IPS-NIHi7 (cell line): ENCODE measurements around the gene COL18A1.

ENCODE experiments used
- DNase-seq: peaks from one replicate; pipeline ENCODE4 v3.0.0; 2012; ENCODE audit warnings: mixed read lengths; ENCODE audit errors: extremely low spot score

Gene COL18A1

DNA sequence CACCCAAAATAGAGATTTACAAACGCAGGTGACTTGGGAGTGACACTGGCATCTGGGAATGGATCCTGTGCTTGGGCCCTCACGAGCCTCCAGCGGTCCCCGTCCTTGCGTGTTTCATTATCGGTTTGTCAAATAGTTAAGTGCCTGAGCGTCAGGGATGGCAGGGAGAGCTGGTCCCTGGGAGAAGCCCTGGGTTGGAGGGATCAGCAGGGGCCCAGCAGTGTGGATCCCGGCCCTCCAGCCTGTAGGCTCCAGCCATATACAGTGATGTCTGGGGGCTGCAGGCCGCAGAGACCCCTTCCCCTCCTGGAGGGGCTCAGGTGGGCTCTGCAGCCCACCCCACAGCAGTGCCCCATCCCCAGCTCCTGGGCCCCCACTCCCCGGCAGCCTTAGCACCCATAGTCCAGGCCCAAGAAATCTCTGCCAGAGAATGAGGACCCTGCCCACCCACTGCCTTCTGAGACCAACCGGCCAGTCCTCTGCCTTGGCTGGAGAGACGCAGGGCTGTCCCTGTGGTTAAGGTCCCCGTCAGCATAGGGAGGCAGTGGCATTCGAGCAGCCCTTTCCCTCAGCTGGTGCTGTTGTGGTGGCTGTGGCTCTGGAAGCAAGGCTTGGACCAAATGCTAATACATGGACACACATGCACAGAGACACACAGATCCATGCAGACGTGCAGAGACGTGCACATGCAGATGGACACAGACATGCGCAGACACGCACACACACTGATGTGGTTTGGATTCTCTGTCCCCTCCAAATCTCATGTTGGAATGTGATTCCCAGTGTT, 139.7 kb downstream of the COL18A1 start:
- DNase-seq: no peak

DNA sequence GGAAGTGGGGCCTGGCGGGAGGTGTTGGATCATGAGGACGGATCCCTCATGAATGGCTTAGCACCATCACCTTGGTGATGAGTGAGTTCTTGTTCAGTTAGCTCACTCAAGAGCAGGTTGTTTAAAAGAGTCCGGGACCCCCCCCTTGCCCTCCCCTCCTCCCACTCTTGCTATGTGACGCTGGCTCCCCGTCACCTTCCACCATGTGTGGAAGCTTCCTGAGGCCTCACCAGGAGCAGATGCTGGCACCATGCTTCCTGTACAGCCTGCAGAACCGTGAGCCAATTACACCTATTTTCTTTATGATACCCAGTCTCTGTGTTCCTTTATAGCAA, 140.2 kb downstream of the COL18A1 start:
- DNase-seq: no peak

DNA sequence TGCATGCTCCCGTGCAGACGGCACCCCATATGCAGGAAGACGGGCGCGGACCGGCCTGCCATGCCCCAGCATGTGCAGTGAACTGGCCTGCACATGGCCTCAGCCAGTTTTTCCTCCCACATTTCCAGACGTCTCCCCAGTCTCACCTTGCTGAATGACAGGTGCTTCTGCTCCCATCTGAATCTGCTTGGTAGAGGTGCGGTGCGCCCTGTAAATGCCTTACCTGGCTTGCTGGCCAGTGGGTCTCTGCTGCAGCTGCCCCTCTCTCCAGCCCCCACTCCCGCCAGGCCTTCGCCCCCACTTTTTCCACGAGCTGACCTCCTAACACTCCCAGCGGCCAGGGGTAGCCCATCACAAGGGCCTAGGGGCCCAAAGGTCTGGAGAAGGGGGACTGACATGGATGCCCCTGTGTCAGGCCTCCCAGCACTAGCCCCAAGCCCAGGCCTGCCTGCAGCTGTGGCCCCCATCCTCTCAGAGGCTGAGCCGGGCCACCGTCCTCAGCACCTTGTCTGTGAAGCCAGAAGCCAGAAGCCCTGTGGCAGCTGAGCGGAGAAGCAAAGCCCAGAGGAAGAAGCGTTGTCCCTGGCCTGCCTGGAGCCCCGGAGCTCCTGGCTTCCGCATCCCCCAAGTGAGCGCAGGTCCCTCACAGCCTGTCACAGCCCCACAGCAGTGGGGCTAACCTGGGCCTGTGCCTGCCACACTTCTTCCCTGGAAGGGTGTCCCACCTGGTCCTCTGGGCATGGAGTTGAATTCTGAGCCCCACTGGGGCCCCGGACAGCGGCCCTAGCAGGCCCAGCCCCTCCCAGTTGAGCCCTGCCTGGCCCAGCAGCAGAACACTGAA, 140.9 kb downstream of the COL18A1 start:
- no peak for DNase-seq

DNA sequence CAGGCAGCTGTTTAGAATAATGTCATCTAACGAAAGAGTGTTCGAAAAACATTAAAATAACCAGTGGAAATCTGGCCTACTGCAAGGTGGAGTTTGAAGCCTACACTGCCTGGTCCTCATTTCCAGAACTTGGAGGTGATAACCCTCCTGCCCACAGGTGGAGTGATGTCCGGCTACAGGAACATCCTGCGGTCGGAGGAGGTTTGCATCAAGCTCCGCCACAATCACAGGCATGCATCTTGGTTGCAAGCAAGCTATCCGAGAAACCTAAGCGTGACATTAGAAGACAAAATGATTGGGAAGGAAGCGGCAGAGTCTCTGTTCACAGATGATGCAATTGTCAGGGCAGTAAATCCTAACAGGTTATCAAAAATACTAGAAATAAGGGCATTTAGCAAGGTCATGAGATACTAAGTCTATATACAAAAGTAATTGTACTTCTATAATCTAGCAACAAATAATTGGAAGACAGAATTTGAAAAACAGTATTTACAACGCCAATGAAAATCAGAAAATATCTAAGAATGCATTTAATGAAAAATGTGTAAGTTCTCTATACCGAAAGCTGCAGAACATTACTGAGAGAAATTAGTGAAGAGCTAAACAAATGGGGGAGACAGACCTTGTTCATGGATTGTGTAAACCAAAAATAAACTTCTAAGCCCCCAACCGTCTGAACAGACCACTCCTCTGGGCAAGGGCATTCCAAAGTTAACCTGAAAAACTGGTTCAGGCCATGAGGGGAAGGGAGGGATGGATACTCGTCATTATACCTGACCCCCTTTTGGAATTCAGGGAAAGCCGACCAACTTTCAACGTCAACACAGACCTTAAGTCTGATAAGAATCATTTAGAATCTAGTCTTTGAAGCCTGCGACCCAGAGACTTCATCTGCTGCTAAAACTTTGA, 141.9 kb downstream of the COL18A1 start:
- DNase-seq: no peak

DNA sequence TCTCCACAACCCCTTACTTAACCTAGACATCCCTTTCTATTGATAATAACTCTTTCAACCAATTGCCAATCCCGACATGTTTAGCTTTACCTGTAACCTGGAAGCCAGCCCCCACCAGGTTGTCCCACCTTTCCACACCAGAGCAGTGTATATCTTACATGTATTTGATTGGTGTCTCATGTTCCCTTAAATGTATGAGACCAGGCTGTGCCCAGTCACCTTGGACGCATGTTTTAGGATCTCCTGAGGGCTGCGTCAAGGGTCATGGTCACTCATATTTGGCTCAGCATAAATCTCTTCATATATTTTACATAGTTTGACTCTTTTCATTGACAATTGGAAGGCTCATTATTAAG, 142.6 kb downstream of the COL18A1 start:
- no peak for DNase-seq

DNA sequence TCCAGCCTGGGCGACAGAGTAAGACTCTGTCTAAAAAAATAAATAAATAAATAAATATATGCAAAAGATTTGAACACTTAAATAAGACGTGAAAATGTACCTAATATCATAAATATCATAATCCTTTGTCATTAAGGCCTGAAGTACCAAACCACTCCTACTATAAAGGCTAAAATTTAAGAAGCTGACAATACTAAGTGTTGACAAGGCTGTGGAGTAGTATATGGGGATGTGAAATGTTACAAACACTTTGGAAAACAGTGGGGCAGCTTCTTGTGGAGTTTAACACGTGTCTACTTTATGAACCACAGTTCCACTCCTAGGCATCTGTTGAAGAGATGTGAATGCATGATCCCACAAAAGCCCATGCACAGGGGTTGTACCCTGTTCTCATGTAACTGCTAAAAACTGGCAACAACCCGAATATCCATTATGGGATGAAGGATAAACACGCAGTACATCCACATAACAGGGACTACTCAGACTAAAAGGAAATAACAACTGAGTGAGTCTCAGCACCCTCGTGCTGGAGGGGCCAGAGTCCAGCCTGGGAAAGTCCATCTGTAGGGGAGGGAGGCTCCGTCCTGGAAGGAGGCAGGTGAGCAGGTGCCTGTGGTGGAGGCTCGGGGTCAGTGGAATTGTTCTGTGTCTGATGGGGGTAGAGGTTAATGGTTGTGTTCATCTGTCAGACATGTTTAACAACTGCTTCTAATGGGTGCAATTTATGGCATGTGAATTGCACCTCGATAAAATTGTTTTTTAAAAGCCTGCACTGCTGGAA, 143.9 kb downstream of the COL18A1 start:
- no peak for DNase-seq

DNA sequence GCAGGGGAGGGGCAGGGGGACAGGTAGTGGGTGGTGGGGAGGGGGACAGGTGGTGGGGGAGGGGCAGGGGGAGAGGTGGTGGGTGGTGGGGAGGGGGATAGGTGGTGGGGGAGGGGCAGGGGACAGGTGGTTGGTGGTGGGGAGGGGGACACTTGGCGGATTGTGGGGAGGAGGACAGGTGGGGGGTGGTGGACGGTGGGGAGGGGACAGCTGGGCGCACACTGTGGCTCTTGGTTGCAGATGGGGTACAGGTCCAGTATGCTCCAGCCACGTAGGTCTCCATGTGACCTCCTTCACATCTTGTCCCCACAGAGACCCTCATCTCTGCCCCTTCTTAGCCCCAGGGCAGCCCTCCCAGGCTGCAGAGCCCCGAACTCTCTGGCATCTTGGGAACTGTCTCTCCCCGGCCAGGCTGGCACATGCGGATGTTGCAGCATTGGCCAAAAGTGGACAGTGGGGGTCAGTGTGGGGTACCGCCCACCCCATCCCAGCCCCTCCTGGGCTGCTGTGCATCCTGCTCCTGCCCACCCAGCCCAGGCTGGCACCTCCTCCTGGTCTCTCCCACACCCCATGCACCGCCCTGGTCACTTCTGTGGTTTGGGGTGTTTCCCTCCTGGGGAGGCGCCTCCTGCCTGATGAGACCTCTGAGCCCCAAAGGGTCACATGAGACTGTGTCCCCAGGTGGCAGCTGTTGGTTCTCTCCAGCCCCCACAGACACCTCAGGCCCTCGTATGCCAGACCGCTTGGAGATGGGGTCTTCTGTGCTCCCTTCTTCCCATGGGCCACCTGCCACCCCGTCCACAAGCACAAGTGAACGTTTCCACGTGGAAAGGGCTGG, 144.9 kb downstream of the COL18A1 start:
- DNase-seq: no peak

DNA sequence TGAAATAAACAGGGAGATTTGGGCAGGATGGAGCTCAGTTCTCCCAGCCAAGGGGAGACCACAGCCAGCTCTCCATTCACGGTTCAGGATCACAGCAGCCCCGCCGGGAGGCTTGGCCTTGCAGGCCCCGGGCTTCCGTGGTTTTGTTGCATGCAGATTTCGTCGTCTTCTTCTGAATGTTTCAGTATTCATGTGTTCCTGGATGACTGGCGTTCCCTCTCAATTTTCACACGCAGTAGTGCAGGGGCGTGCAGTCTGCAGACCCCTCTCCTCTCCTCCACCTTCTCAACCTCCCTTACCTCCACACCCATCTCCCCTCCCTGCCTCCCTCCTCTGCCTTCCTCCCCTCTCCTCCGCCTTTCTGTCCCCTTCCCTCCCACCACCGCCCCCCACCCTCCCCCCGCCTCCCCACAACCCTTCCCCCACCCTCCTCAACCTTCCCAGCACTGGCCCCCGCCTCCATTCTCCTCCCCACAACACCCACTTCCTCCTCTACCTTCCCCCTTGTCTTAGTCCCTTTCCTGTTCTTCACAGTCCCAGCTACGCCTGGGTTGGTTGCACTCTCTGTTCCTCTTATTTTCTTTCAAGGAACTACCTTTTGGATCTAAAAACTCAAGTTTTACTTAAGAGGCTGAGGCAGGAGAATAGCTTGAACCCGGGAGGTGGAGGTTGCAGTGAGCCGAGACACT, 145.7 kb downstream of the COL18A1 start:
- no peak for DNase-seq

DNA sequence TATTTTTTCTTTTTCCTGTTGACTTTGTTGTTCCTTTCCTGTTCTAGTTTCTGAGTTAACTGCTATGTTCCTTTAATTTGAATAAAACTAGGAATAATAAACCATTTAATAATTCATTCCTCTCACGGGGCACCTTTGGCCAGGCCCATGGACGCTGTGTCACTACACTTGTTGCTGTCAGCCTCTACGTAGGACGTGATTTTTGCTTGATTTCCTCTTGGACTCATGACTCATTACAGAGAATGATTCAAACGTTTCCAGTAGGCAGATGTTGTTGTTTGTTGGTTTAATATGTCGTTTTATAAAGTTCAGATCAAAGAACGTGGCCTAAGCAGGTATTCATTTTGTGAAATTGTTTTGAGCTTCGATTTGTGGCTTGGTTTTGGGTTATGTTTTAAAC, 146.4 kb downstream of the COL18A1 start:
- no peak for DNase-seq

DNA sequence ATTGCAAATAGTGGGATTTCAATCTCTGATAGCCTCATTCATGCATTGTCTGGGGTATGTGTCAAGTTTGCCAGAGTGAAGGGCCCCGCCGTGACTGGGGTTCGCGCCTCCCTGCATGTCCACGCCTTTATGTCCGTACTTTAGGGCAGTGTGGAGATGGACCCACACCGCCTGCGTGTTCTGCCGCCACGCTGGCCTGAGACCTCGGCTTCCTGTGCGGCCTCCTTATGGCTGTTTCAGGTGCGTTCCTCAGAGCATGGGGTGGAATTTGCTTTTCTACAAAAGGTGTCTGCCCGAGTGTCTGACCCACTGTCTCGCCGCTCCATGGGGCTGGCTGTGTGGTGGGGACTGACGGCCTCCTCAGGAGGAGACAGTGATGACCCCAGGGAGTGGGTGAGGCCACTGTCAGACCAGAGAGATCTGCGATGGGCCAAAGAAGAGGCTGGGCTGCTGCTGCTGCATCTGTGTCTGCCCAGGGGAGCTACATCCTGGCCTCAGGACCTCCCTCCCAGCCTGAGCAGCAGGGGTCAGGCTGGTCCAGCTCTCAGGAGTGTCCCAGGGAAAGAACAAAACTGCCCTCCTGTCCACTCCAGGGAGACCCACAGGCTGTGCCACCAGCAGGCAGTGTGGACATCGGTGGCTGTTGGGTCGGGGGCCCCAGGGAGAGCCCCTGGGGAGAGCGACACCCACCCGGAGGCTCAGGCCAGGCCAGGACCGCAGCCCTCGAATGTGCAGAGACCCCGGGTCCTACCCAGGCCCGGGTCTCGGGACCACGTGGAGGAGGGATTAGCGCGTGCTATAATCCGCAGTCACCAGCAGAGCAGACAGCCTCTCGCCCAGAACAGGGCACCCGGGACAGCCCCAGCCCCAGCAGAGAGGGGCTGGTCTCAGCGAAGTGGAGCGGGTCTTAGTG, 147.1 kb downstream of the COL18A1 start:
- no peak for DNase-seq

DNA sequence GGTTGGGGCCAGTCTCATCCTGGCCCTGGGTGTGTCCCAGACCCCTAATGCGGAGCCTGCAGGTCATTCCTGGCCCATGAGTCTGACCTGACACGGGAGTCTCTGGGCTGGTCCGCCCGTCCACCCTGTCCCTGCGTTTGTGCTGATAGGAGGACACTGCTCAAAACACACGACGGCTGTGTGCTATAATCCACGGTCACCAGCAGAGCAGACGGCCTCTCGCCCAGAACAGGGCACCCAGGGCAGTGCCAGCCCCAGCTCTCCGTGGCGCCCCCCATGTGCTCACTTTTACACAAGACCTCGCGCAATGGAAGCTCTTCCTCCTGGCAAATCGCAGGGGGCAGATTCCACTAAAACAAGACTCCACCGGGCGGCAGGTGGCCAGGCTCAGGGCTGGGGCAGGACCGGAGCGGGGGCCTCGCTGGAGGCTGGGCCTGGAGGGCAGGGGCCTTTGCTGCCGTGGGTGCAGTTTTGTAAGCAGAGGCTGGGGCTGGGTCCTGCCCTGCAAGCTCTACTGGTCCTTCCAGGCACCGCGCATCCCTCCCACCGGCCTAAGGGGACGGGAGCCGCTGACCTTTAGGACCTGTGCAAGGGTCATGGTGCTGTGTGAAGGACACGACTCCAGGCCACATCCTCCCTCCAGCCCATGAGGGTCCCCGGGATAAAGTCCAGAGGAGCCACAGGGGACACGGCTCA, 147.9 kb downstream of the COL18A1 start:
- no peak for DNase-seq

DNA sequence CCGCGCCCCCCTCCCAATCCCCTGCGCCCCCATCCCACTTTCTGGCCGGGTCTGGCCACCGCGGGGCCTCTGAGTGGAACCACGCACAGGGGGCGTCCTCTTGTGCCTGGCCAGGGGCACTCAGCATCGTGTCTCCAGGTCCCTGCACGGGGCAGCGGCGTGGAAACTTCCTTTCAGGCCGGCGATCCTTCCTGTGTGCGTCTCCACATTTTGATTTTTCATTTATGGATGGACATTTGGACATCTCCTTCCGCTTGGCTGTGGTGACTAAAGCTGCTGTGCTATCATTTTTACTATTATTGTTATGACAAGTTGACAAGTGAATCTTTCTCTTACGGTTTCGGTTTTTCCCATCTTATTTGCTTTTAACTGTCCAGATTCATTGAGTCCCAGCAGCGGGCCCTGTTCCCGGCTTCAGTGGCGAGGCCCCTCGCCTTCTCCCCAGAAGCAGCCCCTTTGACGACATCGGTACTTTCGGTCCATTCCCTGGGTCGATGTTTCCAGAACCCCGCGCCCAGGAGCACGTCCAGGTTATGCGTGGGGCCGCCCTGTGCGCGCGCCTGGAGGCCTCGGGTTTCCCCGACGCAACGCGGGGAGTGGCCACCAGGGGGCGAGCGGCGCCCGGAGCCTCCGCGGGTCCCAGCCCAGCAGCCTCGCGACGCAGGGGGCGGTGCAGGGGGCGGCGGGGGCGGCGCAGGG, 149.7 kb downstream of the COL18A1 start:
- DNase-seq: peak; percentile 80

DNA sequence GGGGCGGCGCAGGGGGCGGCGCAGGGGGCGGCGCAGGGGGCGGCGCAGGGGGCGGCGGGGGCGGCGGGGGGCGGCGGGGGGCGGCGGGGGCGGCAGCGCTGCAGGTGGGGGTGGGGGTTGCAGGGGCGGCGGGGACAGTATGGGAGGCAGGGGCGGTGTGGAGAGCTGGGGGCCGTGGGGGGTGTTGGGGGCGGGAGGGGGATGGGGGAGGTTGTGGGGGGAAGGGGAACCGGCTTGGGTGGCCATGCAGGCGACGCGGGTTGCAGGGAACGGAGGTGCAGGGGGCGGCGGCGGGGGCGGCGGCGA, 150.2 kb downstream of the COL18A1 start:
- DNase-seq: peak; percentile 74

DNA sequence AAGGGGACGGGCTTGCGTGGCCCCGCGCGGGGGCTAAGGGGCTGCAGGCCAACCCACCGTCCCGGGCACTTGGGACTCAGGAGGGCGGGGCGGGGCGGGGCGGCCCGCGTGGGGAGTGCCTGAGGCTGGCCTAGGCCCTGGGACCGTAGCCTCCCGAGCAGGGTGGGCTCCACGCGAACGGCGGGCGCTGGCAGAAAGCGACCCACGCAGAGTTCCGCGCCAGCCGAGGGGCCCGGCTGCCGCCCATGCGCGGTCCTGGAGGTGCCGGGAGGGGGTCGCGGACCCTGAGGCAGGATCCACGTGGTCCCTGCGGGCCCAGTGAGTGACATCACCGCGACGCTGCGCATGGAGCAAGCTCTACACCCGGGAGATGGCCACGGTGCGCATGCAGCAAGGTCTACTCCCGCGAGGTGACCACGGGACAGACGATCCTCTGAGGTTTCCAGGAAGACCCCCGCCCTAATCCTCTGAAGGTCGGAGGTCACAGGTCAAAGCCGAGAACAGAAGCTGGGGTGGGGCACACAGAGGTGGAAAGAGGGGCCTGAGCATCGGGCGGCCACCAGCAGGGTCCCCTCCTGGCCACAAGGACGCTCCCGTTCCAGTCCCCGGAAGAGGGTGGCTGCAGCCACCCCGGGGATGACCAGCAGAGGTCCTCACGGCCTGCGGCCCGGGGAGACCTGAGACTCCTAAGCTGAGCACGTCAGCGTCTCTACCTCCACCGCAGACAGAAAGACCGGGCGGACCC, 150.8 kb downstream of the COL18A1 start:
- peak; percentile 98 for DNase-seq

DNA sequence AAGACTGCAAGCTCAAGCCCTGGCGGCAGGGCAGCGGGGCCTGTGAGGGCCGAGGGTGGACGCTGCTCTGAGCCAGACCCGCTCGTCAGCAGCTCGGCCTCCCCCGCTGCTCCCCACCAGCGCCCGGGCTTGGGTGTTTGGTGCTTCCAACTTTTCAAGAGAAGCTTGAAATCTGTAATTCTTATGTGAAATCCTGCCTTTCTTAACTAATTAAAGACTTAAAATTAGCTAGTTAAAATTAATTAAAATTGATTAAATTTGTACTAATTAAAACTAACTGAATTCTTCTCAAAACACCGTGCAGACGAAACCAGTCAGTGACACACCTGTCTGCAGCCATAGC, 151.3 kb downstream of the COL18A1 start:
- no peak for DNase-seq

DNA sequence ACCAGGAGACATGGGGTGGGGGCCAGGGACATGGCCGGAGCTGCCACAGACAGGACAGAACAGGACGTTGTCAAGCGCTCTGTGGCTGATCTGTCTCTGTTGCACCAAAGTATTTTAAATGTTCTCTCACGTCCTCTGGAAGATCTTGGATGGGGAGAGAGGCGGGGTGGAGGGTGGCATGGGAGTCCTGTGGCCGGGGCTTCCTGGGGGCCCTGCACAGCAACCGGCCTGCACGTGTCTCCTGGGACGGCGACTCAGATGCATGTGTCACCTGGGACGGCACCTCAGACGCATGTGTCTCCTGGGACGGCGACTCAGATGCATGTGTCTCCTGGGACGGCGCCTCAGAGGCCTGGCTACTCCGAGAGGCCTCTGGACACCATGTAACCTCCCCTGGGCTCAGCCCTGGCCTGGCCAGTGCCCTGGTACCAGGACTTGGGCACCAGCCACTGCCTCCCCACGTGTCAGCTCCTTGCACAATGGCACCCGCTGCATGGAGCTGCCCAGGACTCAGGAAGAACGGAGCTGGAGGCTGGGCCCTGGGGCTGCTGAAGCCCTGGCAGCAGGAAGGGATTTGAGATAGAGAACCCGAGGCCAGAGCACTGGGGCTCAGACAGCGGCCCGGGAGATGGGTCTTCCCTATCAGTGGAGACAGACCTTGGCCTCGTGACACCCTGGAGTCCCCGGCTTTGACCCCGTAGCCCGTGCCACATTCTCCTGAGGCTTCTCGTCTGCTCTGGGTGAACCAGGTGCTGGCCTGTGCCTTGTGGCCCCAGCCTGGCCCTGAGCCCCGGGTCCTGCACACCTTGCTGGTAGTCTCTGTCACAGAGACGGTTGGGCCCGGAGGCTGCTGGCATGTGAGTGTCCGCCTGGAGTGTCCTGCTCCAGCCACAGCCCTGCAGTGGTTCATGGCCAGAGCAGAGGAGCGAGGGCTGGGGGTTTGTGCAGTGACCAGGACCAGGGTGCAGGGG, 152.0 kb downstream of the COL18A1 start:
- no peak for DNase-seq
